Subcutaneous abdominal adipose tissue (tissue), 5 donors: ENCODE results near the gene RELB.

Experiments
- H3K27ac ChIP-seq: one replicate; pipeline ENCODE4 v1.7.0; 2013; ENCODE audit warnings: low read depth, mild to moderate bottlenecking, inconsistent platforms, low read length, moderate library complexity
- H3K27me3 ChIP-seq, 5 donors: one replicate each; pipeline ENCODE4 v1.7.0; 2013; ENCODE audit warnings: low read length in 5 of 5, inconsistent platforms in 1 of 5; ENCODE audit not compliant: control insufficient read depth in 5 of 5, insufficient read depth in 4 of 5
- H3K36me3 ChIP-seq, 5 donors: one replicate each; pipeline ENCODE4 v1.7.0; 2013; ENCODE audit warnings: low read length in 5 of 5; ENCODE audit not compliant: control insufficient read depth in 5 of 5, insufficient read depth in 5 of 5
- H3K4me1 ChIP-seq, 5 donors: one replicate each; pipeline ENCODE4 v1.7.0; 2013; ENCODE audit warnings: low read length in 5 of 5, mild to moderate bottlenecking in 3 of 5, moderate library complexity in 1 of 5; ENCODE audit not compliant: control insufficient read depth in 5 of 5, insufficient read depth in 5 of 5
- H3K4me3 ChIP-seq, 5 donors: one replicate each; pipeline ENCODE4 v1.7.0; 2013; ENCODE audit warnings: low read length in 5 of 5, low read depth in 1 of 5
- H3K9ac ChIP-seq, 5 donors: one replicate each; pipeline ENCODE4 v1.7.0; 2013; ENCODE audit warnings: low read length in 5 of 5, mild to moderate bottlenecking in 4 of 5, moderate library complexity in 3 of 5
- H3K9me3 ChIP-seq, 5 donors: one replicate each; pipeline ENCODE4 v1.7.0; 2013; ENCODE audit warnings: low read length in 5 of 5; ENCODE audit not compliant: control insufficient read depth in 5 of 5
- donor health status: healthy.
- donor health status: healthy.
- donor health status: healthy.
- donor health status: healthy.
- donor health status: healthy.

Gene RELB

GRCh38 chr19:45050036-45050435 lies 48.8 kb downstream of the RELB start:
- no peak overlapping the region for H3K9ac ChIP-seq
- no peaks in the 10 kb centered on the region for H3K9me3 ChIP-seq
- H3K36me3 ChIP-seq = peaks cover 0 to 60% (median 43%) of the 10 kb centered on the region in 5 donors
- H3K4me1 ChIP-seq = peaks cover 4 to 35% (median 19%) of the 10 kb centered on the region in 5 donors
- no peak overlapping the region for H3K27ac ChIP-seq
- no peak overlapping the region for H3K4me3 ChIP-seq
- no peaks in the 10 kb centered on the region for H3K27me3 ChIP-seq

GRCh38 chr19:45051929-45052579 lies 50.8 kb downstream of the RELB start:
- Histone ChIP-seq H3K9me3 (no peaks in the 10 kb centered on the region), H3K9ac (no peak overlapping the region), H3K4me3 (no peak overlapping the region), H3K27me3 (no peaks in the 10 kb centered on the region), H3K4me1 (peaks cover 4 to 25% (median 14%) of the 10 kb centered on the region in 5 donors), H3K27ac (no peak overlapping the region), H3K36me3 (peaks cover 0 to 64% (median 45%) of the 10 kb centered on the region in 5 donors)

- peaks cover 0 to 96% (median 92%) of the 10 kb centered on the region in 5 donors for H3K36me3 ChIP-seq
- H3K9me3 ChIP-seq = no peaks in the 10 kb centered on the region
- no peaks in the 10 kb centered on the region for H3K27me3 ChIP-seq
- H3K27ac ChIP-seq = no peak overlapping the region
- H3K4me3 ChIP-seq = no peak overlapping the region
- H3K4me1 ChIP-seq = peaks cover 0 to 7% (median 4%) of the 10 kb centered on the region in 5 donors
- H3K9ac ChIP-seq = no peak overlapping the region
These were observed 55.6 kb downstream of the RELB start for GRCh38 chr19:45056831-45057230.

GRCh38 chr19:45057444-45057843 lies 56.2 kb downstream of the RELB start:
- no peak overlapping the region for H3K27ac ChIP-seq
- H3K36me3 ChIP-seq = peaks cover 0 to 93% (median 92%) of the 10 kb centered on the region in 5 donors
- H3K27me3 ChIP-seq = no peaks in the 10 kb centered on the region
- H3K4me3 ChIP-seq = no peak overlapping the region
- peaks cover 0 to 1% (median 0%) of the 10 kb centered on the region in 5 donors for H3K4me1 ChIP-seq
- H3K9ac ChIP-seq = no peak overlapping the region
- no peaks in the 10 kb centered on the region for H3K9me3 ChIP-seq

- Histone ChIP-seq H3K27me3 (no peaks in the 10 kb centered on the region), H3K4me1 (no peaks in the 10 kb centered on the region), H3K9me3 (no peaks in the 10 kb centered on the region), H3K9ac (no peak overlapping the region), H3K4me3 (no peak overlapping the region), H3K36me3 (peaks cover 0 to 94% (median 90%) of the 10 kb centered on the region in 5 donors), H3K27ac (no peak overlapping the region)
These were observed 57.4 kb downstream of the RELB start for GRCh38 chr19:45058622-45059159.

GRCh38 chr19:45059258-45059965 lies 58.1 kb downstream of the RELB start:
- H3K4me3 ChIP-seq = no peak overlapping the region
- no peaks in the 10 kb centered on the region for H3K4me1 ChIP-seq
- H3K9ac ChIP-seq = no peak overlapping the region
- H3K27me3 ChIP-seq = no peaks in the 10 kb centered on the region
- no peak overlapping the region for H3K27ac ChIP-seq
- H3K9me3 ChIP-seq = no peaks in the 10 kb centered on the region
- peaks cover 0 to 94% (median 89%) of the 10 kb centered on the region in 5 donors for H3K36me3 ChIP-seq

- Histone ChIP-seq H3K27ac (no peak overlapping the region), H3K27me3 (no peaks in the 10 kb centered on the region), H3K9me3 (no peaks in the 10 kb centered on the region), H3K4me1 (no peaks in the 10 kb centered on the region), H3K9ac (no peak overlapping the region), H3K4me3 (no peak overlapping the region), H3K36me3 (peaks cover 0 to 89% (median 82%) of the 10 kb centered on the region in 5 donors)
These were observed 60.7 kb downstream of the RELB start for GRCh38 chr19:45061965-45062364.

GRCh38 chr19:45063851-45064801 lies 62.9 kb downstream of the RELB start:
- Histone ChIP-seq H3K36me3 (peaks cover 0 to 88% (median 79%) of the 10 kb centered on the region in 5 donors), H3K27ac (no peak overlapping the region), H3K4me3 (no peak overlapping the region), H3K9me3 (no peaks in the 10 kb centered on the region), H3K4me1 (peaks cover 0 to 1% (median 0%) of the 10 kb centered on the region in 5 donors), H3K27me3 (no peaks in the 10 kb centered on the region), H3K9ac (no peak overlapping the region)

- no peaks in the 10 kb centered on the region for H3K27me3 ChIP-seq
- peaks cover 0 to 3% (median 0%) of the 10 kb centered on the region in 5 donors for H3K4me1 ChIP-seq
- no peak overlapping the region for H3K4me3 ChIP-seq
- H3K9ac ChIP-seq = no peak overlapping the region
- H3K27ac ChIP-seq = no peak overlapping the region
- H3K9me3 ChIP-seq = no peaks in the 10 kb centered on the region
- H3K36me3 ChIP-seq = peaks cover 0 to 88% (median 76%) of the 10 kb centered on the region in 5 donors
These were observed 65.8 kb downstream of the RELB start for GRCh38 chr19:45066921-45067661.
